ENCODE data around the gene FLNA. TPM values are rescaled to one million over a fixed set of nuclear protein-coding genes. Genes with fewer than 3 reads are reported as not detected.
A peak's percentile ranks its signal among the peaks of the same experiment; 100 is the strongest.

Gene FLNA
- total RNA-seq, 1 experiment from 2014 or later, result 108 TPM

DNA sequence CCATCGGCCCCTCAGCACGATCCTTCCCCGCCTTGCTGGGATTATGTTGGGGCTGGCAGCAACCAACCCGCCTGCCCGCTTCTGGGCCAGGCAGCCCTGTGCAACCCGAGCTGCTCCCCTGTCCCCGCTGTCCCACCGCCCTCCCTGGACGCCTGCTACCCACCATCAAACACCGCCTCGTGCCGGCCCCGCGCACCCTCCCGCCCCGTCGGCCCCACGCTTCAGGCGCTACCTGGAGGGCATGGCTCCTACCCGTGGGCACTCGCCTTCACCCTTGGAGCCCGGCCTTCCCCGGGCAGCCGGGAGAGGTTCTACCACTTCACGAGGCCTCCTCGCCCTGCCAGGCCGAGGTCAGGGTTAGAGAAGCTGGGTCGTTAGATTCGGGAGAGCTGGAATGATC, 41.9 kb downstream of the FLNA start:
- in situ Hi-C loops (cut with HindIII; ENCODE audit: low pct_unique_long_range_greater_than_20kb, low sequenced_read_pairs), result no loop called here

DNA sequence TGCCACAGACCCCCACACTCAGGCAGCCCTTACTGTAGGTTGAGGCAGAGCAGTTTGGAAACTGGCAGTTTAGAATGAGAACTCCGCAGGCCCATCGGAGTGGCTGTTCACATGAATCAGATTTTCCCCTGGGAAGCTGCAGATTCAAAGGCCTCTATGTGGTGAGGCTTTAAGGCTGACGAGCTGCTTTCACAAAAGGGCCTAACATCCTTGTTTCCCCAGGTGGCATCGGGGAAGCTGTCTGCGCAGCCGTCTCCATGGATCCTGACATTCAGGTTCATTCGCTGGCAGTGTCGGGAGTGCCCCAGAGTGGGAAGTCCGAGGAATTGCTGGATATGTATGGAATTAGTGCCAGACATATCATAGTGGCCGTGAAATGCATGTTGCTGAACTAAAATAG, 45.1 kb downstream of the FLNA start:
- in situ Hi-C loops (cut with HindIII; ENCODE audit: low pct_unique_long_range_greater_than_20kb, low sequenced_read_pairs), result no loop called here
- DNase-seq (ENCODE audit: low read depth, low spot score), result peak; percentile 79

More for the DNA sequence above, 41.9 kb downstream of the FLNA start:
- DNase-seq (ENCODE audit: low read depth, low spot score), result no peak

DNA sequence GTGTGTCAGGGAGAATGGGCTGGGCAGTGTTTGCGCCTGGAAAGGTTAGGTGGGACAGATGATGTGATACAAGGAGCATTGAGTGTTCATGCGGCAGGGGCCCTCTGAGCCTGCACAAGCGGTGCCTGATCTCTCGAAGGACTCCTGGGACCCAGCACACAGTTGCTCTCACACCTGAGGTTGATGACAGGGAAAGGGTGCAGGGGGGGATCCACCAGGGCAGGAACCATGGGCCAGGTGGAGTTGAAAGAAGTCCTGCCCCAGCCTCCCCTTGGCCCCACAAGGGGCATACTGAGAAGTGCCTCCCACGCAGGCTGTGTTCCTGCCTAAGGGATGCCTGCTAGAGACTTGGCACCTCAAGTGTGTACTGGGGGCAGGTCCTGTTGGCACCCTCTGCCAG, 45.8 kb downstream of the FLNA start:
- in situ Hi-C loops (cut with HindIII; ENCODE audit: low pct_unique_long_range_greater_than_20kb, low sequenced_read_pairs), result no loop called here
- DNase-seq (ENCODE audit: low read depth, low spot score), result no peak

GRCh38 chrX:154327038-154327820, 47.2 kb downstream of the FLNA start:
- DNase-seq (ENCODE audit: low read depth, low spot score), result no peak
- in situ Hi-C loops (cut with HindIII; ENCODE audit: low pct_unique_long_range_greater_than_20kb, low sequenced_read_pairs), result no loop called here

- in situ Hi-C loops (cut with HindIII; ENCODE audit: low pct_unique_long_range_greater_than_20kb, low sequenced_read_pairs), result no loop called here
- DNase-seq (ENCODE audit: low read depth, low spot score), result no peak
Observed at GRCh38 chrX:154325541-154325940, 48.9 kb downstream of the FLNA start.

DNA sequence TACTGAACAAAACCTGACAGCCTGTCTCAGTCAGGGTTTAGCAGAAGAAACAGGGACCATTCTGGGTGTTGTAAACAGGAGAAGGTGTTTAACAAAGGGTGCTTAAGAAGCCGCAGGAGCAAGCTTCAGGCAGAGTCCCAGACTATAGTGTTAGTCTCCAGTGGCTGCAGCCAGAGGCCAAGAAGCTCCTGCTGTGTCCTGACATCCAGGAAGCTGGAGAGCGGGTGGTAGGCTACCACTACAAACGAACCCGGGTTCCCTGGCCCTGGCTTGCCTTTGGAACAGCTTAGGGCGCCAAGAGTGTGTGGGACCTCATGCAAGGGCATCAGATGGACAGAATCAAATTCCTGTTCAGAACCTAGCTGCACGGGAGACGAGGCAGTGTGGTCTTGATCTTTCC, 50.9 kb downstream of the FLNA start:
- DNase-seq (ENCODE audit: low read depth, low spot score), result no peak
- in situ Hi-C loops (cut with HindIII; ENCODE audit: low pct_unique_long_range_greater_than_20kb, low sequenced_read_pairs), result no loop called here

DNA sequence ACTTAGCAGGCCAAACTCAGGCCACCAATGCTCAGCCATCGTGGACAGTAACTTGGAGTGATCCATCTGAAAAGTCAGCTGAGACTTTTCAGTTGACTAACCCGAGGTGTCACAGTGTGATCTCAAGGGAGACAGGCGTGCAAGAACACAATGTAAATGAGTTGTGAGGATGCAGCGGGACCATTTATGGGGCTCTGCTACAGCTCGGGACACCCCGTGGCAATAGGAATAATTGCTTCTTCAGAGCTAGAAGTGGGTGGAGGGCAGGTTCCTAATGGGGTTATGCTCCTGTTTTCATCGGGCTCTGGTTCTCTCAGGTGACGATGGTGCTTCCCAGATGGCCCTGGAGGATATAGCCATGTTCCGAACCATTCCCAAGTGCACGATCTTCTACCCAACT, 51.5 kb downstream of the FLNA start:
- in situ Hi-C loops (cut with HindIII; ENCODE audit: low pct_unique_long_range_greater_than_20kb, low sequenced_read_pairs), result no loop called here
- no peak for DNase-seq (ENCODE audit: low read depth, low spot score)

- in situ Hi-C loops (cut with HindIII; ENCODE audit: low pct_unique_long_range_greater_than_20kb, low sequenced_read_pairs), result no loop called here
- DNase-seq (ENCODE audit: low read depth, low spot score), result peak; percentile 34
Observed at GRCh38 chrX:154321594-154321993, 52.8 kb downstream of the FLNA start.

- no peak for DNase-seq (ENCODE audit: low read depth, low spot score)
- in situ Hi-C loops (cut with HindIII; ENCODE audit: low pct_unique_long_range_greater_than_20kb, low sequenced_read_pairs), result no loop called here
Observed at GRCh38 chrX:154321152-154321551, 53.3 kb downstream of the FLNA start.

DNA sequence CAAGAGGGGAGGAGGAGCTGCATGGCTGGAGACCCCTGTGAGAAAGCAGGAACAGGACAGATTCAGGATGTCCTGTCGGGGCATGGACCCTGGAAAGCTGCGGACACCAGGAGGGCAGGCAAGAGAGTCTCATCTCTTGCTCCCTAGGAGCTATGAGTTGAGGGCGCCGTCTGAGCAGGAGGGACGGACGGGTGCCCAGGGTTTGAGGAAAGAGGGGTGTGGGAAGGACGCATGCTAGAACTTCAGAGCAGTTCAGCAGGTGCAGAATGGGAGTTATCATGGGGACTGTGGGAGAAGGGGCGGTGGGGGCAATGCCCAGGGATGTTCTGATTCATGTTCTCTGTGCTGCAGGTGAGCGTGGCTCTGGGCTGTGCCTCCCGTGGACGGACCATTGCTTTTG, 54.0 kb downstream of the FLNA start:
- DNase-seq (ENCODE audit: low read depth, low spot score), result no peak
- in situ Hi-C loops (cut with HindIII; ENCODE audit: low pct_unique_long_range_greater_than_20kb, low sequenced_read_pairs), result no loop called here

DNA sequence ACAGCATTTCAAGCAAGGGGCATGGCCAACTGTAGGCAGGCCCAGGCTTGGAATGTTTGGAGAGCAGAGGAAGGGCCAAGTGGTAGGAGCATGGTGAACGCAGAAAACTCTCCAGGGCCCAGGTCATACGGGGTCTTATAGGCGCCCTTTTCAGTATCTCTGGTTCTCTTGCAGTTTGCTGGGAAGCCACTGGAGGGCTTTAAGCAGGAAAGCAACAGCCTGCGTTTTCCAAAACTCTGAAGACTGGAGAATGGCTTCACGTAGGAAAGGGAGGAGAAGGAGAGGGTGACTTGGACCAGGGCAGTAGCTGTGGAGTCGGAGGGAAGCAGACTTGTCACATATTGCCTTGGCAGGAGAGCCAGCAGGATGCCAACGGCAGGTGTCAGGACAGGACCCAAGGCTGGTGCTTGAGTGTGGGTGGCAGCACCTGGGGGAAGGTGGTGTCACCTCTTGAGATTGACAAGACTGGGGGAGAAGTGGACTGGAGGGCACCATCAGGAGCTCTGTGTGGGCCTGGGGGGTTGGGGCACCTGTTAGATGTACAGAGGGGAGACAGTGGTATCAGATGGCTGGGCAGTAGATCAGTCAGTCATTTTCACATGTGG, 56.9 kb downstream of the FLNA start:
- DNase-seq (ENCODE audit: low read depth, low spot score), result peak; percentile 64
- in situ Hi-C loops (cut with HindIII; ENCODE audit: low pct_unique_long_range_greater_than_20kb, low sequenced_read_pairs), result no loop called here

- DNase-seq (ENCODE audit: low read depth, low spot score), result no peak
- in situ Hi-C loops (cut with HindIII; ENCODE audit: low pct_unique_long_range_greater_than_20kb, low sequenced_read_pairs), result no loop called here
Observed at GRCh38 chrX:154315416-154315815, 59.0 kb downstream of the FLNA start.

DNA sequence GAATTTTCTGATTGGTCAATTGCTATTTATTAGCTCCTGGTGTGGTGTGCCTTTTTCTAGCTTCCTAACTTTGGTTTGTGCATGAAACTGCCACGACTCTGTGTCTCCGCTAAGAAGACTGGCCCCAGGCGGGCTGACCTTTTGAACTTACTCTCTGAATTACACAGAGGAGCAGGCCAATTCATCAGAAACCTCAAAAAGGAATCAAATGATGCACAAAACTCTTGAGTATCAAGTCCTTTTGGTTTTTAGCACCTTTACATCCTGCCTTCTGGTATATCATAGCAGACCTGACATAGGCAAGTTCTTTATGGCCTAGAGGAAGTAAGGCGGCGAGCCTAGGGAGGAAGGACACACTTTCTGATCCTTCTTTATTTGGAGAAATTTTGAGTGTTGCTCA, 61.3 kb downstream of the FLNA start:
- in situ Hi-C loops (cut with HindIII; ENCODE audit: low pct_unique_long_range_greater_than_20kb, low sequenced_read_pairs), result no loop called here
- no peak for DNase-seq (ENCODE audit: low read depth, low spot score)

DNA sequence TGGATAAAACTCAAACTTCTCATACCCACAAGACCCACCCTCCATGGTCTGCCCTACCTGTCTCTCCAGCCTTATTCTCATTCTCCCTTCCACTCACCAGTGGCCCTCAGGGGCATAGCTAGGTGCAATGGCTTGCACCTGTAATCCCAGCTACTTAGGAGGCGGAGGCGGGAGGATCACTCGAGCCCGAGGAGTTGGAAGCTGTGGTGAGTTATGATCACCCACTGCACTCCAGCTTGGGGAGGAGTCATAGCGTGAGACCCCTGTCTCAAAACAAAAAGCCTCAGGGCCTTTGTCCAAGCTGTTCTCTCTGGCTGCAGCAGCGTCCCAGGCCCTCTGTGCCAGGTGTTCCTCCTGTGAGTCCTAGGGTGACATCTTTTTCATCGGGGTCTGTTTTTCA, 62.3 kb downstream of the FLNA start:
- no peak for DNase-seq (ENCODE audit: low read depth, low spot score)
- in situ Hi-C loops (cut with HindIII; ENCODE audit: low pct_unique_long_range_greater_than_20kb, low sequenced_read_pairs), result no loop called here

DNA sequence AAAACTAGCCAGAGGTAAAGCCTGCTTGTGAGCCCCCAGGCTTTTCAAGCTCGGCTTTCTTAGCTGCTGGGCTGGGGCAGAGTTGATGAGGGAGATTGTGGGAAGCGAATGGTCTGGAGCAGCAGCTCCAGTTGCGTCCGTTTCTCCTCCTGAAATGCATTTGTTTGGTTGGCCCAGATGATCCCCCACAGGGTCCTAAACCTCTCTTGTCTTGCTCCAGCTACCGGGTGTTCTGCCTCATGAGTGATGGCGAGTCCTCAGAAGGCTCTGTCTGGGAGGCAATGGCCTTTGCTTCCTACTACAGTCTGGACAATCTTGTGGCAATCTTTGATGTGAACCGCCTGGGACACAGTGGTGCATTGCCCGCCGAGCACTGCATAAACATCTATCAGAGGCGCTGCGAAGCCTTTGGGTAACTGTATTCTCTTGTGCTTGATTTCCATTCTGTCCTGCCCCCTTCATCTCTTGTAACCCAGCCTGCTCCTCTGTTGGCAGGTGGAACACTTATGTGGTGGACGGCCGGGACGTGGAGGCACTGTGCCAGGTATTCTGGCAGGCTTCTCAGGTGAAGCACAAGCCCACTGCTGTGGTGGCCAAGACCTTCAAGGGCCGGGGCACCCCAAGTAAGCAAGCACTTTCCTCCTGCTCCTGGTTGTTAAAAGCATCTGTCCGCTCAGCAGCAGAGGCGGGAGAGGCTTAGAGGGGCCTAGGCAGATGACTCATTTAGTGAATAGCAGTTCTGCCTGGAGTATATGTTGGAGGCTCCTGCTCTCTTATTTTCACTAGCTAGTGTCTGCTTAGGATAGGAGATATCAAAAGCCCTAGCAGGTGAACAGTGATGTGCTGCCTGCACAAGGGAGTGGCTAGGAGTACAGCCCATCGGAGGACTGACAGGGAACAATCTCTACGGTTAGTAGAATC, 63.6 kb downstream of the FLNA start:
- no peak for DNase-seq (ENCODE audit: low read depth, low spot score)
- in situ Hi-C loops (cut with HindIII; ENCODE audit: low pct_unique_long_range_greater_than_20kb, low sequenced_read_pairs), result no loop called here

GRCh38 chrX:154309041-154309775, 65.2 kb downstream of the FLNA start:
- DNase-seq (ENCODE audit: low read depth, low spot score), result no peak
- in situ Hi-C loops (cut with HindIII; ENCODE audit: low pct_unique_long_range_greater_than_20kb, low sequenced_read_pairs), result no loop called here

DNA sequence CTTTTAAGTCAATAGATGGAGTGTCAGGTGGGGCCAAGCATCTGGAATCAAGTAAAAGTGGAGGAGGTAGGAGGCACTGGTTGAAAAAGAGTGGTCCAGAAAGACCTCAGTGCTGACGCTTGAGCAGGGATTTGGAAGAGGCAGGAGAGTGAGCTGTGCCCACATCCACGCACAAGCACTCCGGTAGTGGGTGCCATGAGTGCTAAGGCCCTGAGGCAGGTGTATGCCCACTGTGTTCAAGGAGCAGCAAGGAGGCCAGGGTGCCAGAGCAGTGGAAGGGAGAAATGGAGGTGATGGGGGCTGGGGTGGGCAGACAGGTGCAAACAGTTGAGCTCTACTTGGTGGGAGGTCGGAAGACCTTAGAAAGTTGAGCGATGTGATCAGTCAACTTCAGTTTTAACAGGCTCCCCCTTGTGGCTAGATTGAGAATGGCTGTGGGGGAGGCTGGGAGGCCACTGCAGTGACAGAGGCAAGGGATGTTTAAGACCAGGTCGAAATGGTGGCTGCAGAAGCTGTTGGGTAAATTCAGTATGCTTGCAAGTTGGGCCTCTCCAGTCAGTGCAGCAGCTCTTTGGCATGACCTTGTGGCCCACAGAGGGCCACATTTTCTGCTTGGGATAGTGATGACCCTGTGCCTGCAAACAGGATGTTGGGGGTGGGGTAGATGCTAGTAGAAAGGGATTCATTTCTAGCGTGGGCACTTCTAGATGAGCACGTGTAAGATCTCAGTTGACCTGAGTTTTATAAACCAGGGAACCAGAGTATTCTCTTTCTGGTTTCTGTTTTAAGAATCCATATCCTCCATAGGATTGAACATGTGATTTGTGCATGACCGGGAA, 66.1 kb downstream of the FLNA start:
- in situ Hi-C loops (cut with HindIII; ENCODE audit: low pct_unique_long_range_greater_than_20kb, low sequenced_read_pairs), result no loop called here
- peak; percentile 67 for DNase-seq (ENCODE audit: low read depth, low spot score)
